Activated gamma-delta T cell treated with anti-CD3 and anti-CD28 coated beads, Interleukin-2, amount 50 U/mL, for 16 hours (primary cell): ENCODE results near the gene PCDHGA9.
"Not testable (repeated sequence)": the region's sequence is repeated elsewhere in the genome, so short reads cannot be mapped to it uniquely, and the experiment has no call there.

Experiments
- DNase-seq: peaks from one replicate; pipeline ENCODE4 v3.0.0-alpha.2; 2020; ENCODE audit warnings: low read depth

The PCDHGA9 gene

GRCh38 chr5:141414548-141415274 is 12.1 kb downstream of the PCDHGA9 start:
- not testable (repeated sequence) for DNase-seq

DNA sequence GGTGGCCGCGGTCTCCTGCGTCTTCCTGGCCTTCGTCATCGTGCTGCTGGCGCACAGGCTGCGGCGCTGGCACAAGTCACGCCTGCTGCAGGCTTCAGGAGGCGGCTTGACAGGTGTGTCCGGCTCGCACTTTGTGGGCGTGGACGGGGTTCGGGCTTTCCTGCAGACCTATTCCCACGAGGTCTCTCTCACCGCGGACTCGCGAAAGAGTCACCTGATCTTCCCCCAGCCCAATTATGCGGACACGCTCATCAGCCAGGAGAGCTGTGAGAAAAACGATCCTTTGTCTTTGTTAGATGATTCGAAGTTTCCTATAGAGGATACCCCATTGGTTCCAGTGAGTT is 12.7 kb downstream of the PCDHGA9 start:
- not testable (repeated sequence) for DNase-seq

DNA sequence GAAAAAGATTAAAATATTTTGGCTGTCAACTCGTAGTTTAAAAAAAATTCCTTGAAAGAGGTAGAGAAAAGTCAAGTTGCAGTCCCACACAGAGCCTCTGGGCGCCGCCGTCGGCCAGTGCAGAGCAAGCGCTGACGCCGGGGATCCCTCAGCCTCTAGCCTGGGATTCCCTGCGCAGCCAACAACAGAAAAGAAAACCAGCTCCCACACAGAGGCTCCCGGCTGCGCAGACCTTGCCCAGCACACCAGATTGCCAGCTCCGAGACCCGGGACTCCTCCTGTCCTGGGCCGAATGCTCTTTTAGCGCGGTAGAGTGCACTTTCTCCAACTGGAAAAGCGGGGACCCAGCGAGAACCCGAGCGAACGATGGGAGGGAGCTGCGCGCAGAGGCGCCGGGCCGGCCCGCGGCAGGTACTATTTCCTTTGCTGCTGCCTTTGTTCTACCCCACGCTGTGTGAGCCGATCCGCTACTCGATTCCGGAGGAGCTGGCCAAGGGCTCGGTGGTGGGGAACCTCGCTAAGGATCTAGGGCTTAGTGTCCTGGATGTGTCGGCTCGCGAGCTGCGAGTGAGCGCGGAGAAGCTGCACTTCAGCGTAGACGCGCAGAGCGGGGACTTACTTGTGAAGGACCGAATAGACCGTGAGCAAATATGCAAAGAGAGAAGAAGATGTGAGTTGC is 15.1 kb downstream of the PCDHGA9 start, which contains the start of gene PCDHGB7:
Gene PCDHGB7 (plus strand): TSS at position 184 of the 679 bp plus-strand sequence. CDS start 183 bp downstream, at position 367.
- not testable (repeated sequence) for DNase-seq

- no peak for DNase-seq
Observed at GRCh38 chr5:141419074-141419880, 16.7 kb downstream of the PCDHGA9 start.

- DNase-seq = no peak
Observed at GRCh38 chr5:141420855-141421488, 18.4 kb downstream of the PCDHGA9 start, which contains the start of gene PCDHGA11. TSS of gene PCDHGA11 (plus strand) at chr5:141421051. CDS start at chr5:141421228, 177 bp downstream.

DNA sequence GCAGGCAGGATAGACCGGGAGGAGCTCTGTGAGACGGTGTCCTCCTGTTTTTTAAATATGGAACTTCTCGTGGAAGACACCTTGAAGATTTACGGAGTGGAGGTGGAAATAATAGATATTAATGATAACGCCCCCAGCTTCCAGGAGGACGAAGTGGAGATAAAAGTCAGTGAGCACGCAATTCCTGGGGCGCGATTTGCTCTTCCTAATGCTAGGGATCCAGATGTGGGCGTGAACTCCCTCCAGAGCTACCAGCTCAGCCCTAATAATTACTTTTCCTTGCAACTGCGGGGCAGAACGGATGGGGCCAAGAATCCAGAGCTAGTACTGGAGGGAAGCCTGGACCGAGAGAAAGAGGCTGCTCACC is 18.9 kb downstream of the PCDHGA9 start:
- DNase-seq = no peak

- no peak for DNase-seq
Observed at GRCh38 chr5:141422742-141423291, 20.2 kb downstream of the PCDHGA9 start.

GRCh38 chr5:141427783-141428426 is 25.3 kb downstream of the PCDHGA9 start:
- DNase-seq = no peak

DNA sequence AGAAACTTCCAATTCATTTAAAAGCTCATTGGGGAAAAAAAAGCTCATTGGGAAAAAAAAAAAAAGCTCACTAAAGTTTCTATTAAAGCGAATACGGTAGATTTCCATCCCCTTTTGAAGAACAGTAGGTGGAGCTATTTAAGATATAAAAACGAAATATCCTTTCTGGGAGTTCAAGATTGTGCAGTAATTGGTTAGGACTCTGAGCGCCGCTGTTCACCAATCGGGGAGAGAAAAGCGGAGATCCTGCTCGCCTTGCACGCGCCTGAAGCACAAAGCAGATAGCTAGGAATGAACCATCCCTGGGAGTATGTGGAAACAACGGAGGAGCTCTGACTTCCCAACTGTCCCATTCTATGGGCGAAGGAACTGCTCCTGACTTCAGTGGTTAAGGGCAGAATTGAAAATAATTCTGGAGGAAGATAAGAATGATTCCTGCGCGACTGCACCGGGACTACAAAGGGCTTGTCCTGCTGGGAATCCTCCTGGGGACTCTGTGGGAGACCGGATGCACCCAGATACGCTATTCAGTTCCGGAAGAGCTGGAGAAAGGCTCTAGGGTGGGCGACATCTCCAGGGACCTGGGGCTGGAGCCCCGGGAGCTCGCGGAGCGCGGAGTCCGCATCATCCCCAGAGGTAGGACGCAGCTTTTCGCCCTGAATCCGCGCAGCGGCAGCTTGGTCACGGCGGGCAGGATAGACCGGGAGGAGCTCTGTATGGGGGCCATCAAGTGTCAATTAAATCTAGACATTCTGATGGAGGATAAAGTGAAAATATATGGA is 27.9 kb downstream of the PCDHGA9 start, which contains the start of gene PCDHGA12:
Gene PCDHGA12 (plus strand): TSS at position 176 of the 782 bp plus-strand sequence. CDS start 253 bp downstream, at position 429.
- DNase-seq = no peak

- no peak for DNase-seq
Observed at GRCh38 chr5:141431286-141431685, 28.7 kb downstream of the PCDHGA9 start.

GRCh38 chr5:141432308-141432707 is 29.7 kb downstream of the PCDHGA9 start:
- DNase-seq = not testable (repeated sequence)

GRCh38 chr5:141432726-141433125 is 30.1 kb downstream of the PCDHGA9 start:
- not testable (repeated sequence) for DNase-seq

DNA sequence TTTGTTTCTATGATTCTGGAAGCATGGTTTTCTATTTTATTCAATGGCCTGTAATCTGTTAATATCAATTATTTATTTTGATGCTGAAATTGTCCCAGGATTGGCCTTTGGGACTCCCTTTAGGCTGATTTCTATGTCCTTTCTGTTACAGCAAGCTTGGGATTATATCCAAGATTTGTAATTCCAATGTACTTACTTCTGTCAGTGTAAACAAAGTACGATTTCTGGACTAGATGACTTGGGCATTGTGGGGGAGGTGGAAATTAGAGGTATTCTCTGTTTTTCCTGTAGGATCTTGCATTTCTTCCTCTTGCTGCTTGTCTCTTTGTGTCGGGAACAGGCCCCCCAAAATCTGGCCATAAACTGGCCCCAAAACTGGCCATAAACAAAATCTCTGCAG is 31.4 kb downstream of the PCDHGA9 start:
- DNase-seq = no peak

DNA sequence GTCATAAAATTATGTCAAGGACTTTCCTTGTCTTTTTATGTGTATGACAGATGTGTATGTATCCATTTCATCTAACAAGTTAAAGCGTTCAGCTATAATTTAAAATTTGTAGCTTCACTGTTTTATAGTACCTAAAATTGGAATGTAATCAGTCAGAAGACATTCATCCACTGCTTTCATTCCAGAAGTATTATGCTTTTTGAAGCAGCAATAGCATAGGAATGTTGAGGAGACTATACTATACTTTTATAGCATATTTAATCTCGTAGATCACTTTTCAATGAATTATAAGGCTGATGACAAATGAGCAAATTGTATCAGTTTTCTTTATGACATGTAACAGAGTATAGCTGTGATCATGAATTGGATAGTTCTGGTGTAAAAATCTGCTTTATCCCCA is 34.6 kb downstream of the PCDHGA9 start:
- DNase-seq = no peak

DNA sequence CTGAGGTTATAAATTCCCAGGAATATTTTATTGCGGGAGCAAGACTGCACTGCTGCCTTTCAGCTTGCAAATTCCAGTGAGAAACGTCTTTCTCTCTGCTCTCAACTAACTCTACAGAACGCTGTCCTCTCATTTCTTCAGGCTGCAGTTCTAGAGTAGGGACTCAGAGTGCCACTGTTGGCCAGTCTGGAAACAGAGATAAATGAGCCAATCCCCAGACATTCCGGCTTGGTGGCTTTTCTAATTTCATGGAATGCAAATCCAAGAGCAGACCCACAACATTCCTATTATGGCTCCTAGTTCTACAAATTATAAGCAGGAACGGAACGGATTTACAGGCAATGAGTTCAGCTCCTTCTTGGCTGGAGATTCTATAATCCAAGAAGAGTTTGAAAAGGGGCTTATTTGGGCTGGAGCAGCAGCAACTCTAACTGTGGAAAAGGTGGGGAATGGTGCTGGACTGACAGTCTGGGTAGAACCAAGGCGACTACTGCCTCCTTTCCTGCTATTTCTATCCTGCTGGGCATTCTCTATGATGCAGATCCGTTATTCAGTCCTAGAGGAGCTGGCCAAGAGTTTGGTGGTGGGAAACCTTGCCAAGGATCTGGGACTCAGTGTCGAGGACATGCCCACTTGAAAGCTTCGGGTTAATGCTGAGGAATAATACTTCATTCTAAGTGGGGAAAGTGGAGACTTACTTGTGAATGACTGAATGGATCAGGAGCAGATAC is 37.0 kb downstream of the PCDHGA9 start:
- no peak for DNase-seq

GRCh38 chr5:141440341-141440740 is 37.8 kb downstream of the PCDHGA9 start:
- DNase-seq = no peak

GRCh38 chr5:141441571-141442170 is 39.1 kb downstream of the PCDHGA9 start:
- DNase-seq = no peak
